ENCODE results near the gene MIA.
A peak's percentile ranks its signal among the peaks of the same experiment; 100 is the strongest.
"Not testable (repeated sequence)": the region's sequence is repeated elsewhere in the genome, so short reads cannot be mapped to it uniquely, and the experiment has no call there.

The MIA gene

DNA sequence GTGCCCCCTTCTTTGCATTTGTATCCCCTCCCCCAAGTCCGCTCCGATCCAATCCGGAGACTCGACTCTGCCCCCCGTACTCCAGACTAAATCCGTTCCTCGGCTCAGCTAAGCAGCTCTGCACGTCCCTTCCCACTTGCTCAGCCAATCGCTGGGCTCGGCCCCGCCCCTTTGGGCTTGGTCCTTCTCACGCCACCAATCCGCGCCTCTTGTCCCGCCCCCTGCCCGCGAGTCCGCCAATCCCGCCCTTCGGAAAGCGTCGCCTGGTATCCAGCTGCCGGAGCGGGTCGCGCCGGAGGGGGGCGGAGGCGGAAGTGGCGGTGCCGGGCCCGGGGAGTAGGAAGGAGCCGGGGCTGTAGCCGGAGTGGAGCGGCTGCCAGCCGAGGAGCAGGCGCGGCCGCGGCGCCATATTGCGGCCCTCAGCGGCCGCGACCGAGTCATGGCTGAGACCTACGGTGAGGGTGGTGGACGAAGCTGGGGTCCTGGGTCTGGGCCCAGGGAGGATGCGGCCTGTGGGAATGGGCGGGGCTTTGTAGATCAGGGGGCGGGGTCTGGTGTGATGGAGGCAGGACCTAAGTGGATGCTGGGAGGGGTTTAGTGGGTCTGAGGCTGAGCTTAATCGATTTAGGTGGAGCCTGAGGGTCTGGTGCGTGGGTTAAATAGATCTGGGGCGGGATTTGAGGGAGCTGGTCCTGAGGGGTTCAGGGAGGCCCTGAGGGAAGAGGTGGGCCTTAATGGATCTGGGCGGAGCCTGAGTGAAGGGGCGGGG, 2.8 kb downstream of the MIA start, which contains the start of gene RAB4B:
Gene RAB4B (plus strand): TSS at position 311 of the 769 bp plus-strand sequence. CDS start 129 bp downstream, at position 440.
- ChIA-PET POLR2A (interaction anchor here (1.0 to 3.6 kb wide), 9 partner anchors 8 to 486 kb away, joined by 3 to 55 read pairs (median 5); partner anchors contain the start of genes ACTMAP, COQ8B, EGLN2 and HNRNPUL1), CTCF (interaction anchor here (1.3 to 1.7 kb wide), 3 partner anchors 20 to 29 kb away, joined by 3 to 17 read pairs (median 4); partner anchors contain the start of gene EGLN2)
- DNase-seq (ENCODE audit: extremely low spot score), result peak; percentile 95
- TF ChIP-seq LEF1 (IDR thresholded peaks at IDR 0.05; ENCODE audit: borderline replicate concordance) (no peak), ZNF384 (IDR thresholded peaks at IDR 0.05) (no peak), FOXA1 (IDR thresholded peaks at IDR 0.05) (no peak), L3MBTL2 (conservative IDR thresholded peaks at IDR 0.05) (no peak), ELF4 (IDR thresholded peaks at IDR 0.05) (peak; percentile 90), TARDBP (IDR thresholded peaks at IDR 0.05) (no peak), PKNOX1 (IDR thresholded peaks at IDR 0.05) (peak; percentile 89), FOXM1 (IDR thresholded peaks at IDR 0.05; ENCODE audit: borderline replicate concordance) (no peak), ARNT (IDR thresholded peaks at IDR 0.05) (no peak), HDGF (IDR thresholded peaks at IDR 0.05; ENCODE audit: borderline replicate concordance) (0 out of 2 replicates have a peak, but pooled peaks have one; percentile 93), SP1 (IDR thresholded peaks at IDR 0.05) (peak; percentile 84), SUZ12 (IDR thresholded peaks at IDR 0.05) (no peak)

DNA sequence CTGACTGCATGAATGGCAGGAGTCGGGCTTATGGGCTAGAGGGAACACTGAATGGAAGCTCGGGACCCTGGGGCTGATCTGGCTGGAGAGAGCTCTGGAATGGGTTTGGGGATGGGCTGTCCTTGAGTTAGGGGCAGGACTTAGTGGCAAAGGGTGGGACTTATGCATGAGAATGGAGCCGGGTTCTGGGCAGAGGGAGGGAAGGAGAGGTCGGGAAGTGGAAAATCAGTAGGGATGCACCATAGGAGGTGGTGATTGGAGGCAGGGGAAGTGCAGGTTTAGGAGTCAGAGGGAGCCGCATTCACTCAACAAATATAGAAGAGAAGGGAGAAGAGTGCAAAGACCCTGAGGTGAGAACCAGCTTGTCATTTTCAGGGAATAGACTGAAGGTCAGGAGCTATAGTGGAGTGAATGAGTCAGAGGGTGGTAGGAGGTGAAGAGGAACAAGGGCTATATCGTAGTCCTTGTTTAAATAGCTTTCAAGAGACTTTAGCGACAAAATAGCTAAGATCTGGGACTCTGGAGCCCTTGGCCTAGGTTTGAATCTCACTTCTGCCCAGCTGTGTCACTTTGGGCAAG, 3.5 kb downstream of the MIA start:
- no peak for DNase-seq (ENCODE audit: extremely low spot score)
- ChIA-PET CTCF (interaction anchor here (1.3 to 1.7 kb wide), 2 partner anchors 19 to 28 kb away, joined by 4 to 17 read pairs; partner anchors contain the start of gene EGLN2), POLR2A (interaction anchor here (1.0 to 3.6 kb wide), 8 partner anchors 8 to 485 kb away, joined by 3 to 55 read pairs (median 5); partner anchors contain the start of genes ACTMAP, COQ8B, EGLN2 and HNRNPUL1)
- TF ChIP-seq PKNOX1 (IDR thresholded peaks at IDR 0.05) (peak; percentile 95), L3MBTL2 (conservative IDR thresholded peaks at IDR 0.05) (no peak)

DNA sequence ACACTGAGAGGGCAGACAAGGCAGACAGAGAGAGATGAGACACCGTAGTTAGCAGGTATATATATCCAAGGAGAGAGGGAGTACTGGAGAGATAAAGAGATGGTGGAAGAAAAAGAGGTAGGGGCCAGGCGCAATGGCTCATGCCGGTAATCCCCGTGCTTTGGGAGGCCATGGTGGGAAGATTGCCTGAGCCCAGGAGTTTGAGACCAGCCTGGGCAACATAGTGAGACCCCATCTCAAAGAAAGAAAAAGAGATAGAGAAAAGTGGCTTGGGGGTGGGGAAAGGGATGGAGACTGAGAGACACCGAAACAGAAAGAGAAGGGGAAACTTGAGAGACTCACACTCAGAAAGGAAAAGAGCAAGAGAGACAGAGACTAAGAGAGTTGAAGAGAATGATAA, 5.3 kb downstream of the MIA start:
- CTCF ChIA-PET, result no interaction called here
- POLR2A ChIA-PET, result interaction anchor here (1.4 kb wide), 1 partner anchor 30 kb away, joined by 3 read pairs; the partner anchor contains the start of gene ACTMAP
- TF ChIP-seq SUZ12 (IDR thresholded peaks at IDR 0.05) (no peak), FOXA1 (IDR thresholded peaks at IDR 0.05) (no peak), HDGF (IDR thresholded peaks at IDR 0.05; ENCODE audit: borderline replicate concordance) (no peak), SP1 (IDR thresholded peaks at IDR 0.05) (no peak), NFRKB (IDR thresholded peaks at IDR 0.05) (no peak), FOXM1 (IDR thresholded peaks at IDR 0.05; ENCODE audit: borderline replicate concordance) (no peak), CTBP1 (IDR thresholded peaks at IDR 0.05; ENCODE audit: borderline replicate concordance) (no peak), FOXK2 (IDR thresholded peaks at IDR 0.05) (no peak), L3MBTL2 (conservative IDR thresholded peaks at IDR 0.05) (no peak), TARDBP (IDR thresholded peaks at IDR 0.05) (no peak)
- DNase-seq (ENCODE audit: extremely low spot score), result no peak

DNA sequence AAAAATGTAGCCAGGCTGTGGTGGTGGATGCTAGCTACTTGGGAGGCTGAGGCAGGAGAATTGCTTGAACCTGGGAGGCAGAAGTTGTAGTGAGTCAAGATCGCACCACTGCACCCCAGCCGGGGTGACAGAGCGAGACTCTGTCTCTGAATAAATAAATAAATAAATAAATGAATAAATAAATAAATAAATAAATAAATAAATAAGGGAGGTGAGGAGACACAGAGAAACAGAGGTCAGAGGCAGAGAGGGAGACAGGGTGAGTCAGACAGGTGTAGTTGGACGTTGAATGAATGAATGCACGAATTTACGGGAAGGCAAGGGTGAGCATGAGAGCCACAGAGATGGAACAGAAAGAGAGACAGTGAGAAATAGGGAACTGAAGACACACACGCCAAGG, 5.8 kb downstream of the MIA start:
- ChIA-PET POLR2A (interaction anchor here (1.4 kb wide), 1 partner anchor 31 kb away, joined by 3 read pairs; the partner anchor contains the start of gene ACTMAP), CTCF (no interaction called here)
- TF ChIP-seq ELF4 (IDR thresholded peaks at IDR 0.05) (no peak), BHLHE40 (IDR thresholded peaks at IDR 0.05; ENCODE audit: borderline replicate concordance) (no peak), NFRKB (IDR thresholded peaks at IDR 0.05) (no peak), ZNF384 (IDR thresholded peaks at IDR 0.05) (no peak), HDGF (IDR thresholded peaks at IDR 0.05; ENCODE audit: borderline replicate concordance) (no peak), FOXM1 (IDR thresholded peaks at IDR 0.05; ENCODE audit: borderline replicate concordance) (no peak), SUZ12 (IDR thresholded peaks at IDR 0.05) (no peak), PKNOX1 (IDR thresholded peaks at IDR 0.05) (no peak), TARDBP (IDR thresholded peaks at IDR 0.05) (no peak), ARNT (IDR thresholded peaks at IDR 0.05) (no peak)
- DNase-seq (ENCODE audit: extremely low spot score), result no peak

DNA sequence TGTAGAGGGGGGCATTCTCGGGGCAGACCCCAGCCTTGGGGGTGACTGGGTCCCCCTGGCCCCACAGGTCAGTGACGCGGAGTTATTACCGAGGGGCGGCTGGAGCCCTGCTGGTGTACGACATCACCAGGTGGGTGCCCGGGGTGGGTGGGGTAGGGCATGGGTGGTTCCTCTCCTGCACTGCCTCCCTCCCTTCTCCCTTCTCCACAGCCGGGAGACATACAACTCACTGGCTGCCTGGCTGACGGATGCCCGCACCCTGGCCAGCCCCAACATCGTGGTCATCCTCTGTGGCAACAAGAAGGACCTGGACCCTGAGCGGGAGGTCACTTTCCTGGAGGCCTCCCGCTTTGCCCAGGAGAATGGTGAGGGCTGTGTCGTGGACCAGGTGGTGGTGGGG, 8.4 kb downstream of the MIA start:
- DNase-seq (ENCODE audit: extremely low spot score), result no peak
- POLR2A ChIA-PET, result no interaction called here
- TF ChIP-seq FOXM1 (IDR thresholded peaks at IDR 0.05; ENCODE audit: borderline replicate concordance) (no peak), L3MBTL2 (conservative IDR thresholded peaks at IDR 0.05) (no peak), ELF4 (IDR thresholded peaks at IDR 0.05) (no peak), CTBP1 (IDR thresholded peaks at IDR 0.05; ENCODE audit: borderline replicate concordance) (no peak), SP1 (IDR thresholded peaks at IDR 0.05) (no peak), PKNOX1 (IDR thresholded peaks at IDR 0.05) (no peak), BHLHE40 (IDR thresholded peaks at IDR 0.05; ENCODE audit: borderline replicate concordance) (no peak), HDGF (IDR thresholded peaks at IDR 0.05; ENCODE audit: borderline replicate concordance) (no peak), LEF1 (IDR thresholded peaks at IDR 0.05; ENCODE audit: borderline replicate concordance) (no peak), FOXK2 (IDR thresholded peaks at IDR 0.05) (no peak), NFRKB (IDR thresholded peaks at IDR 0.05) (no peak)
- CTCF ChIA-PET, result no interaction called here

- POLR2A ChIA-PET; DNase-seq (ENCODE audit: extremely low spot score); CTCF ChIA-PET: not testable (repeated sequence)
Measured at GRCh38 chr19:40784146-40784545, 8.8 kb downstream of the MIA start.
